SK-N-SH treated with all-trans-retinoic acid at 6 μM for 48 hours (cell line): ENCODE results near the gene IGSF9.

Source experiments
- ATAC-seq: fragments of 200-7000 bp; cut with Tn5 transposase; 3 replicates; pipeline ENCODE4 v1.9.1; 2020; ENCODE audit warnings: mild to moderate bottlenecking, moderate library complexity
- ARNTL ChIP-seq: fragments of 450-650 bp; formaldehyde crosslinking; IDR thresholded peaks from 2 replicates; pipeline ENCODE4 v1.5.0; 2020; ENCODE audit warnings: low read depth, mild to moderate bottlenecking, moderate library complexity, borderline replicate concordance
- BACH2 ChIP-seq: fragments of 250-450 bp; sonication (Bioruptor Pico); IDR thresholded peaks from 2 replicates; pipeline ENCODE4 v1.9.0; 2021; ENCODE audit warnings: mild to moderate bottlenecking, borderline replicate concordance
- CREB5 ChIP-seq: fragments of 250-450 bp; sonication (Bioruptor Pico); IDR thresholded peaks from 2 replicates; pipeline ENCODE4 v1.5.1; 2020; ENCODE audit warnings: low read depth, mild to moderate bottlenecking, moderate library complexity
- CSDC2 ChIP-seq: fragments of 250-450 bp; sonication (Bioruptor Pico); IDR thresholded peaks from 2 replicates; pipeline ENCODE4 v1.5.0; 2020; ENCODE audit warnings: mild to moderate bottlenecking, moderate library complexity
- CSRNP3 ChIP-seq: fragments of 250-450 bp; sonication (Bioruptor Pico); IDR thresholded peaks from 2 replicates; pipeline ENCODE4 v1.5.1; 2021; ENCODE audit warnings: mild to moderate bottlenecking, moderate library complexity
- ESRRG ChIP-seq: fragments of 250-450 bp; sonication (Bioruptor Pico); IDR thresholded peaks from 2 replicates; pipeline ENCODE4 v1.6.1; 2021; ENCODE audit warnings: mild to moderate bottlenecking
- GLIS3 ChIP-seq: fragments of 250-450 bp; sonication (Bioruptor Pico); IDR thresholded peaks from 2 replicates; pipeline ENCODE4 v1.5.0; 2020; ENCODE audit warnings: mild to moderate bottlenecking, moderate library complexity
- ISL1 ChIP-seq: fragments of 250-450 bp; sonication (Bioruptor Pico); IDR thresholded peaks from 2 replicates; pipeline ENCODE4 v2.1.2; 2022; ENCODE audit warnings: mild to moderate bottlenecking, moderate library complexity
- OSR1 ChIP-seq: fragments of 250-450 bp; sonication (Bioruptor Pico); IDR thresholded peaks from 2 replicates; pipeline ENCODE4 v1.8.0; 2022; ENCODE audit warnings: moderate library complexity, mild to moderate bottlenecking, inconsistent platforms
- PATZ1 ChIP-seq: fragments of 250-450 bp; sonication (Bioruptor Pico); IDR thresholded peaks from 2 replicates; pipeline ENCODE4 v1.8.0; 2020; ENCODE audit warnings: mild to moderate bottlenecking, moderate library complexity, borderline replicate concordance
- POU6F1 ChIP-seq: fragments of 250-450 bp; sonication (Bioruptor Pico); IDR thresholded peaks from 2 replicates; pipeline ENCODE4 v1.8.0; 2021; ENCODE audit warnings: low read depth, mild to moderate bottlenecking, moderate library complexity, borderline replicate concordance
- PPARA ChIP-seq: fragments of 250-450 bp; sonication (Bioruptor Pico); IDR thresholded peaks from 2 replicates; pipeline ENCODE4 v1.5.0; 2020; ENCODE audit warnings: mild to moderate bottlenecking, borderline replicate concordance
- RARB ChIP-seq: fragments of 250-450 bp; sonication (Bioruptor Pico); IDR thresholded peaks from 2 replicates; pipeline ENCODE4 v1.8.0; 2021; ENCODE audit warnings: mild to moderate bottlenecking, moderate library complexity
- SNAI2 ChIP-seq: fragments of 250-450 bp; sonication (Bioruptor Pico); IDR thresholded peaks from 2 replicates; pipeline ENCODE4 v1.5.0; 2020; ENCODE audit warnings: mild to moderate bottlenecking, moderate library complexity
- TCF4 ChIP-seq: fragments of 250-450 bp; sonication (Bioruptor Pico); IDR thresholded peaks from 2 replicates; pipeline ENCODE4 v1.8.0; 2021; ENCODE audit warnings: mild to moderate bottlenecking, moderate library complexity, borderline replicate concordance
- TOX ChIP-seq: fragments of 250-450 bp; sonication (Bioruptor Pico); IDR thresholded peaks from 2 replicates; pipeline ENCODE4 v1.8.0; 2021; ENCODE audit warnings: mild to moderate bottlenecking, moderate library complexity, borderline replicate concordance
- ZFP3 ChIP-seq: fragments of 250-450 bp; sonication (Bioruptor Pico); IDR thresholded peaks from 2 replicates; pipeline ENCODE4 v1.5.0; 2020; ENCODE audit warnings: mild to moderate bottlenecking, moderate library complexity
- ZFP30 ChIP-seq: fragments of 450-650 bp; formaldehyde crosslinking; IDR thresholded peaks from 2 replicates; pipeline ENCODE4 v1.5.0; 2022; ENCODE audit warnings: mild to moderate bottlenecking, moderate library complexity
- ZNF565 ChIP-seq: fragments of 450-650 bp; formaldehyde crosslinking; conservative IDR thresholded peaks from 2 replicates; pipeline ENCODE4 v1.5.0; 2020; ENCODE audit warnings: low read depth, mild to moderate bottlenecking, moderate library complexity
- ZNF70 ChIP-seq: fragments of 450-650 bp; formaldehyde crosslinking; IDR thresholded peaks from 2 replicates; pipeline ENCODE4 v1.5.0; 2020; ENCODE audit warnings: mild to moderate bottlenecking, moderate library complexity
- ZNF8 ChIP-seq: fragments of 450-650 bp; formaldehyde crosslinking; IDR thresholded peaks from 2 replicates; pipeline ENCODE4 v1.5.0; 2020; ENCODE audit warnings: mild to moderate bottlenecking, moderate library complexity

IGSF9 gene

DNA sequence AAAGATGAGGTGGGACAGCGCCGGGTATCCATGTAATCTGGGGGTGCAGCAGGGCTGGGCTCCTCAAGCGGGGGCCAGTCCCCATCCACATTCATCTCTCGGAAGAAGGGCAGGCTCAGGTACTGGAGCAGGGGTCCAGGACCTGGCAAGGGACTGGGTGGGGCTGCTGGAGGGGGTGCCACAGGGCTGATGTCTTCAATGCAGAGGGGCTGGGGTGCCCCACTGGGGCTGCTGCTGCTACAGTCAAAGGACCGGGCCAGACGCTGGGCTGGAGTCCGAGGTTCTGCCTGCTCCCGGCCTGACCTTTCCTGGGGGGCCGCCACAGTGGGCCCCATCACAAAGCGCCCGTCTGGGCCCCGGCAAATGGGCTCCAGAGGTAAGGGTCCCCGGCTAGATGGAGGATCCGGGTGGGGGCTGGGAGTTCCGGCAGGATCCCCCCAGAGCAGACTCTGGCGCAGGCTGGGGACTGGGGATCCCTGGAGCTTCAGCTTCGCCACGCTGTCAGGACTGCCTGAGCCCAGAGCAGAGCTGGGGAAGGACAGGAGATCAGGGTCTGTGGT is 16.8 kb downstream of the IGSF9 start:
- ATAC-seq = no peak
- TF ChIP-seq SNAI2 (no peak), RARB (no peak), ISL1 (CRISPR knock-in tag) (no peak), TCF4 (no peak), PPARA (CRISPR knock-in tag) (no peak), PATZ1 (no peak), ESRRG (CRISPR knock-in tag) (no peak), ZNF8 (no peak), ARNTL (no peak), POU6F1 (CRISPR knock-in tag) (no peak), GLIS3 (CRISPR knock-in tag) (no peak), OSR1 (CRISPR knock-in tag) (no peak), CSDC2 (CRISPR knock-in tag) (no peak), CSRNP3 (CRISPR knock-in tag) (no peak)

DNA sequence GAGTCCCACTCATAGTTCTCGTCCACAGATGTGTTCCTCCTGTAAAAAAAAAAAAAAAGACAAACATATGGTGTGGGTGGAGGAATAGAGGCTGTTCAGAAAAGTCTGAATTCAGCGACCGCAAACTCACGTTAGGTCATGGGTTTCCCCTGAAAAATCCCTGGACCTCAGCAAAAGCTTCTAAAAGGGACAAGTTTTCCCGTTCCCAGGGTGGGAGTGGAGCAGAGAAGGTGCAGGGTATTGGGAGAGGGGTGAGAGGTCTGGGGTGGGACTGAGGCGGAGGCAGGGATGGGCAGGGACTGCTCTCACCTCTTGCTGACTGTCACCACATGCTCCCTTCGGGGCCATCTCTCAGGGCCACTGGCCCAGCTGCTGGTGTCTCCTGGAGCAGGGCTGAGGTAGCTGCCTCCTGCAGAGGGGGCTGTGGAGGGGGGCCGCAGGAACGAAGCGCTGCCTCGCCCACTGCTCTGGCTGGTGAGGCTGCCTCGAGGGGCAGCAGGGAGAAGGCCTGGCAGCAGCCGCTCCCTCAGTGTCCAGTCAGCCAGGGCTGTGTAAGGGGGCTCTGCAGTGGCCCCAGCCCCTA is 17.5 kb downstream of the IGSF9 start:
- TF ChIP-seq ZFP3 (CRISPR knock-in tag) = no peak
- no peak for TF ChIP-seq ESRRG (CRISPR knock-in tag)
- no peak for TF ChIP-seq CSRNP3 (CRISPR knock-in tag)
- no peak for TF ChIP-seq ZFP30 (CRISPR knock-in tag)
- no peak for TF ChIP-seq TOX
- no peak for TF ChIP-seq ZNF70 (CRISPR knock-in tag)
- no peak for TF ChIP-seq ZNF565
- TF ChIP-seq PPARA (CRISPR knock-in tag) = no peak
- no peak for TF ChIP-seq RARB
- TF ChIP-seq OSR1 (CRISPR knock-in tag) = no peak
- no peak for TF ChIP-seq TCF4
- no peak for TF ChIP-seq ISL1 (CRISPR knock-in tag)
- TF ChIP-seq PATZ1 = no peak
- TF ChIP-seq GLIS3 (CRISPR knock-in tag) = no peak
- TF ChIP-seq BACH2 (CRISPR knock-in tag) = no peak
- no peak for TF ChIP-seq CREB5 (CRISPR knock-in tag)
- no peak for ATAC-seq
